CD4-positive, alpha-beta T cell treated with Interleukin-15 for 4 hours (primary cell): ENCODE measurements around the gene RBM25.
"Not testable (repeated sequence)": the region's sequence is repeated elsewhere in the genome, so short reads cannot be mapped to it uniquely, and the experiment has no call there.

Experiments
- DNase-seq: peaks from one replicate; pipeline ENCODE4 v3.0.0-alpha.2; 2020; ENCODE audit warnings: low spot score

RBM25 gene

DNA sequence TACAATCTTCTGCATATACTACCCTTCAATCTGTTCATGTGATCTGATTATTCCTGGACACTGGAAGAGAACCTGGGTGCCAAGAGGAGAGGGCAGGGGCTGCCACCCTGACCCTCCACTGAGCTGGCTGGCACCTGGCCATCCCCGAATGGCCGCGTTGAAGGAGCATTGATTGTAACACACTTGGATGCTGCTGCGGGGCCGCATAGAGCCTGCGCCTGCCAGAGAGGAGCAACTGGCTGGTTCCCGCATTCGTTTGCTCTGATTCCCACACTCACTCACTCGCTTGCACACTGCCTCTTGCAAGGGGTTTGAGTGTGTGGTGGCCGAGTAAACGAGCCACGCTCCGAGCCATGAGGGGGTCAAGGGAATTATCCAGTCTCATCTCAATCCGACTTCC, 110.4 kb downstream of the RBM25 start:
- no peak for DNase-seq

DNA sequence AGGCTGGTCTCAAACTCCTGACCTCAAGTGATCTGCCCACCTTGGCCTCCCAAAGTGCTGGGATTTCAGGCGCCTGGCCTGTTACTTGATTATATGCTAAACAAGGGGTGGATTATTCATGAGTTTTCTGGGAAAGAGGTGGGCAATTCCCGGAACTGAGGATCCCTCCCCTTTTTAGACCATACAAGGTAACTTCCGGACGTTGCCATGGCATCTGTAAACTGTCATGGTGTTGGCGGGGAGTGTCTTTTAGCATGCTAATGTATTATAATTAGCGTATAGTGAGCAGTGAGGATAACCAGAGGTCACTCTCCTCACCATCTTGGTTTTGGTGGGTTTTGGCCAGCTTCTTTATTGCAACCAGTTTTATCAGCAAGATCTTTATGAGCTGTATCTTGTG, 111.5 kb downstream of the RBM25 start:
- DNase-seq, result not testable (repeated sequence)

DNA sequence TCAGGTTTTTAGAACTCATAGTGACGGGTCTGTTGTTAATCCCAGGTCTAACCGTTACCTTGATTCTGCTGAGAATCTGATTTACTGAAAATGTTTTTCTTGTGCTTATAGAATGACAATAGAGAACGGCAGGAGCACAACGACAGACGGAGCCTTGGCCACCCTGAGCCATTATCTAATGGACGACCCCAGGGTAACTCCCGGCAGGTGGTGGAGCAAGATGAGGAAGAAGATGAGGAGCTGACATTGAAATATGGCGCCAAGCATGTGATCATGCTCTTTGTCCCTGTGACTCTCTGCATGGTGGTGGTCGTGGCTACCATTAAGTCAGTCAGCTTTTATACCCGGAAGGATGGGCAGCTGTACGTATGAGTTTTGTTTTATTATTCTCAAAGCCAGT, 112.4 kb downstream of the RBM25 start:
- DNase-seq, result no peak

DNA sequence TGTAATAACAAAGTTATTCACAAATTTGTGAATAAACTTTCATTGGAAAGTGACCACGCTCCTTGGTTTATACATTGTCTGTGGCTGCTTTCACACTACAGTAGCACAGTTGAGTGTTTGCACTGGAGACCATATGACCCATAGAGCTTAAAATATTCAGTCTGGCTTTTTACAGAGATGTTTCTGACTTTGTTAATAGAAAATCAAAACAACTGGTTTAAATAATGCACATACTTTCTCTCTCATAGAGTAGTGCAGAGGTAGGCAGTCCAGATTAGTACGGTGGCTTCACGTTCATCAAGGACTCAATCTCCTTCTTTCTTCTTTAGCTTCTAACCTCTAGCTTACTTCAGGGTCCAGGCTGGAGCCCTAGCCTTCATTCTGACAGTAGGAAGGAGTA, 114.2 kb downstream of the RBM25 start:
- DNase-seq, result no peak

DNA sequence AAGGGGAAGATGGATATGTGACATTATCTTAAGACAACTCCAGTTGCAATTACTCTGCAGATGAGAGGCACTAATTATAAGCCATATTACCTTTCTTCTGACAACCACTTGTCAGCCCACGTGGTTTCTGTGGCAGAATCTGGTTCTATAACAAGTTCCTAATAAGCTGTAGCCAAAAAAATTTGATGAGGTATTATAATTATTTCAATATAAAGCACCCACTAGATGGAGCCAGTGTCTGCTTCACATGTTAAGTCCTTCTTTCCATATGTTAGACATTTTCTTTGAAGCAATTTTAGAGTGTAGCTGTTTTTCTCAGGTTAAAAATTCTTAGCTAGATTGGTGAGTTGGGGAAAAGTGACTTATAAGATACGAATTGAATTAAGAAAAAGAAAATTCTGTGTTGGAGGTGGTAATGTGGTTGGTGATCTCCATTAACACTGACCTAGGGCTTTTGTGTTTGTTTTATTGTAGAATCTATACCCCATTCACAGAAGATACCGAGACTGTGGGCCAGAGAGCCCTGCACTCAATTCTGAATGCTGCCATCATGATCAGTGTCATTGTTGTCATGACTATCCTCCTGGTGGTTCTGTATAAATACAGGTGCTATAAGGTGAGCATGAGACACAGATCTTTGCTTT, 114.9 kb downstream of the RBM25 start:
- peak; percentile 10 for DNase-seq
